K562 (cell line): ENCODE results near the gene MTERF4. TPM values are rescaled to one million over a fixed set of nuclear protein-coding genes. Genes with fewer than 3 reads are reported as not detected.

Experiments used
- CBX1 ChIP-seq: sonication (generic); IDR thresholded peaks from 2 replicates; pipeline ENCODE4 v1.6.1; 2016; ENCODE audit warnings: antibody characterized with exemption, low read depth, mild to moderate bottlenecking
- CBX5 ChIP-seq: IDR thresholded peaks from 2 replicates; pipeline ENCODE4 v1.6.1; 2014; ENCODE audit warnings: low read depth, borderline replicate concordance
- ETV6 ChIP-seq, 3 experiments: fragments of 150-350 bp in 1 of 3; sonication (generic) in 1 of 3; formaldehyde crosslinking in 1 of 3; IDR thresholded peaks; 2 replicates each; pipeline versions ENCODE4 v1.6.1 to v1.8.0; 2014 to 2022; ENCODE audit warnings: borderline replicate concordance in 2 of 3, low read depth in 2 of 3, antibody characterized with exemption in 1 of 3, low read length in 1 of 3, mild to moderate bottlenecking in 1 of 3, missing genetic modification reagents in 1 of 3
- FOXK2 ChIP-seq, 2 experiments: fragments of 450-650 bp; IDR thresholded peaks in 1 of 2; conservative IDR thresholded peaks in 1 of 2; 2 replicates each; pipeline ENCODE4 v1.6.1; 2016; ENCODE audit warnings: low read depth in 2 of 2, mild to moderate bottlenecking in 1 of 2
- ILK ChIP-seq: fragments of 450-650 bp; IDR thresholded peaks from 2 replicates; pipeline ENCODE4 v1.6.1; 2016; ENCODE audit warnings: missing genetic modification characterization, low read depth, mild to moderate bottlenecking, missing compliant biosample characterization, moderate library complexity, borderline replicate concordance
- MTA3 ChIP-seq: fragments of 450-650 bp; formaldehyde crosslinking; IDR thresholded peaks from 2 replicates; pipeline ENCODE4 v1.6.1; 2017; ENCODE audit warnings: mild to moderate bottlenecking, borderline replicate concordance
- PHF8 ChIP-seq: fragments of 200-600 bp; sonication (generic); IDR thresholded peaks from 2 replicates; pipeline ENCODE4 v1.6.1; 2012; ENCODE audit warnings: mixed run types, mild to moderate bottlenecking, inconsistent platforms, low read length, moderate library complexity, borderline replicate concordance
- PML ChIP-seq: IDR thresholded peaks from 2 replicates; pipeline ENCODE4 v1.6.1; 2012; ENCODE audit warnings: low read length, inconsistent platforms
- POLR2G ChIP-seq: fragments of 200-400 bp; formaldehyde crosslinking; IDR thresholded peaks from 2 replicates; pipeline ENCODE4 v1.6.1; 2017; ENCODE audit warnings: low read depth, mild to moderate bottlenecking, antibody characterized with exemption, low read length, moderate library complexity
- POLR2H ChIP-seq: IDR thresholded peaks from 2 replicates; pipeline ENCODE4 v1.6.1; 2016; ENCODE audit warnings: missing genetic modification characterization, low read depth, mild to moderate bottlenecking, control low read depth, missing compliant biosample characterization, moderate library complexity
- PYGO2 ChIP-seq: fragments of 450-650 bp; IDR thresholded peaks from 2 replicates; pipeline ENCODE4 v1.6.1; 2016; ENCODE audit warnings: mild to moderate bottlenecking, missing genetic modification characterization, moderate library complexity, missing compliant biosample characterization
- RREB1 ChIP-seq: fragments of 250-450 bp; sonication (Bioruptor Pico); IDR thresholded peaks from 2 replicates; pipeline ENCODE4 v1.4.0; 2020
- SREBF1 ChIP-seq: fragments of 150-350 bp; IDR thresholded peaks from 2 replicates; pipeline ENCODE4 v1.6.1; 2014; ENCODE audit warnings: antibody characterized with exemption, low read depth, low read length, borderline replicate concordance
- SREBF2 ChIP-seq: sonication (generic); formaldehyde crosslinking; IDR thresholded peaks from 2 replicates; pipeline ENCODE4 v1.4.0; 2020; ENCODE audit warnings: mild to moderate bottlenecking, missing genetic modification reagents
- STAG1 ChIP-seq: sonication (generic); formaldehyde crosslinking; IDR thresholded peaks from 2 replicates; pipeline ENCODE4 v1.5.0; 2020; ENCODE audit warnings: missing genetic modification reagents, borderline replicate concordance
- STAT5B ChIP-seq: fragments of 250-450 bp; sonication (Bioruptor Pico); IDR thresholded peaks from 2 replicates; pipeline ENCODE4 v1.8.0; 2021; ENCODE audit warnings: mild to moderate bottlenecking, inconsistent platforms
- ZNF197 ChIP-seq: fragments of 200-800 bp; sonication (Bioruptor generic); IDR thresholded peaks from 2 replicates; pipeline ENCODE4 v1.6.1; 2016; ENCODE audit warnings: low read depth, missing genetic modification characterization, missing compliant biosample characterization
- ZNF280A ChIP-seq: fragments of 450-650 bp; IDR thresholded peaks from 2 replicates; pipeline ENCODE4 v1.6.1; 2018; ENCODE audit warnings: mild to moderate bottlenecking, low read depth; ENCODE audit not compliant: partially characterized antibody
- ZNF282 ChIP-seq: sonication (generic); formaldehyde crosslinking; IDR thresholded peaks from 2 replicates; pipeline ENCODE4 v1.8.1; 2023; ENCODE audit warnings: missing genetic modification reagents
- ZNF347 ChIP-seq: fragments of 450-650 bp; formaldehyde crosslinking; IDR thresholded peaks from 2 replicates; pipeline ENCODE4 v1.4.0; 2020; ENCODE audit warnings: low read depth, mild to moderate bottlenecking, moderate library complexity
- ZNF583 ChIP-seq: fragments of 250-450 bp; sonication (Bioruptor Pico); IDR thresholded peaks from 2 replicates; pipeline ENCODE4 v1.4.0; 2020
- polyA plus RNA-seq, 8 experiments: library from polyadenylated mRNA; depleted of rRNA in 4 of 8; stranded (reverse) in 5 of 8; unstranded in 3 of 8; fragments of >200 nt; fragmentation: Nextera tagmentation in 2 of 8; fragmentation: Illumina TruSeq in 1 of 8; extraction: Ambion mirVana in 2 of 8; extraction: Trizol in 1 of 8; gene quantifications; 2 replicates each; pipeline versions ENCODE4 v1.2.1 to v1.2.3, GENCODE V29; 2011 to 2014; ENCODE audit warnings: inconsistent platforms in 1 of 8, missing spikeins in 1 of 8
- total RNA-seq, 7 experiments: library from RNA; depleted of rRNA in 6 of 7; stranded (reverse); fragments of >200 nt in 6 of 7; fragmentation: Illumina TruSeq in 2 of 7; extraction: Trizol in 2 of 7; gene quantifications; 2 replicates each; pipeline versions ENCODE4 v1.2.1 to v1.2.3, GENCODE V29; 2011 to 2021; ENCODE audit warnings: low replicate concordance in 1 of 7

The MTERF4 gene
- total and polyA plus RNA-seq, 9 of the 15 experiments (the other 6 are each of a cell fraction or from before 2014, with no cell fraction given): 15.3 to 29.6 (median 21.2) TPM

- TF ChIP-seq RREB1 (CRISPR knock-in tag): no peak
- no peak for TF ChIP-seq STAT5B (CRISPR knock-in tag)
- peak; percentile 47; the same call in 1 of the 2 replicates for TF ChIP-seq CBX5
- no peak for TF ChIP-seq ILK
- TF ChIP-seq ZNF583 (CRISPR knock-in tag): no peak
- TF ChIP-seq CBX1: peak; percentile 83; the same call in 1 of the 2 replicates
- TF ChIP-seq PHF8: peak; percentile 89
- TF ChIP-seq STAG1 (CRISPR knock-in tag): no peak
- no peak for TF ChIP-seq ZNF280A
- peak; percentile 46 to 55; a peak in 2 of 4 replicates for TF ChIP-seq FOXK2 (conservative IDR thresholded peaks at IDR 0.05 in 1 of 2, IDR thresholded peaks at IDR 0.05 in 1 of 2; ENCODE audit: low read depth in 2 of 2)
- TF ChIP-seq PYGO2 (tag): no peak
- no peak for TF ChIP-seq ZNF347
- TF ChIP-seq SREBF2 (CRISPR knock-in tag): no peak
- no peak for TF ChIP-seq ZNF282
- no peak for TF ChIP-seq ZNF197 (CRISPR knock-in tag)
- no peak; a peak in 1 of 4 replicates for TF ChIP-seq ETV6 (IDR thresholded peaks at IDR 0.05; ENCODE audit: borderline replicate concordance in 1 of 2, low read depth in 2 of 2, low read length in 1 of 2)
- no peak for TF ChIP-seq ETV6 (CRISPR knock-in tag; IDR thresholded peaks at IDR 0.05; ENCODE audit: borderline replicate concordance)
- TF ChIP-seq MTA3: peak; percentile 76; the same call in 1 of the 2 replicates
- TF ChIP-seq PML: peak; percentile 64; the same call in 1 of the 2 replicates
- 0 out of 2 replicates have a peak, but pooled peaks have one; percentile 13 for TF ChIP-seq POLR2H
- TF ChIP-seq SREBF1: no peak
- TF ChIP-seq POLR2G: peak; percentile 94
Observed at GRCh38 chr2:241102239-241102803, at the start of gene MTERF4 (continued).
